H54 (cell line): ENCODE results near the gene UBE3B.

Source experiments
- DNase-seq: peaks from one replicate; pipeline ENCODE4 v3.0.0; 2011; ENCODE audit warnings: low spot score, mixed read lengths; ENCODE audit not compliant: insufficient read length
- FAIRE-seq: peaks from 3 replicates; lab custom pipeline; 2011; peaks lifted over from hg19 to GRCh38; lab: Jason Lieb, UNC
- POLR2A ChIP-seq: IDR thresholded peaks from 2 replicates; pipeline ENCODE4 v1.6.1; 2011; ENCODE audit warnings: low read depth, mild to moderate bottlenecking, low read length

Gene UBE3B

GRCh38 chr12:109582636-109583035 lies 105.2 kb downstream of the UBE3B start:
- DNase-seq: no peak
- TF ChIP-seq POLR2A: no peak
- no peak for FAIRE-seq

- no peak for TF ChIP-seq POLR2A
- FAIRE-seq (no peak), DNase-seq (no peak)
Observed at GRCh38 chr12:109583733-109584132, 106.3 kb downstream of the UBE3B start.
